GM18508 (cell line): ENCODE measurements around the gene PHF12.
"Not testable (repeated sequence)": the region's sequence is repeated elsewhere in the genome, so short reads cannot be mapped to it uniquely, and the experiment has no call there.

Experiments
- ATAC-seq: cut with Tn5 transposase; IDR thresholded peaks from one replicate; pipeline ENCODE4 v1.9.1; 2021; ENCODE audit warnings: moderate number of reproducible peaks; ENCODE audit not compliant: insufficient read depth, unreplicated experiment

Gene PHF12

DNA sequence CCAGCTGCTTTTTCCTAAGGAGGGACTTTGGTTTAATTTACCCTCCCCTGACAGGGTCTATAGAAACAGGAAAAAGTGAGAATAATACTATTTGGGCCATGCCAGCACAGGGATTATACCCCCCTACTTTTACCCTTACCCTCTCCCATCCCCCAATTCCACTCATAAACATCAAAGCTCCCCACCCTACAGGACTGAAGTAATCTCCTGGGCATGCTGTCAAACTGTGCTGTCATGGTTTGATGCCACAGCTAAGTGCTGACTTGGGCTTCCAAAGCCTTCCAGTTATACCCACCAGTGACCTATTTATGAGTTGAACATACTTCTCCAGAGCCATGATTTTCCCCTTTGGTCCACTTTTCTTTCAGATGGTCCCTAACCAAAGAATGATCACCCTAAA is 12.8 kb downstream of the PHF12 start:
- no peak for ATAC-seq

DNA sequence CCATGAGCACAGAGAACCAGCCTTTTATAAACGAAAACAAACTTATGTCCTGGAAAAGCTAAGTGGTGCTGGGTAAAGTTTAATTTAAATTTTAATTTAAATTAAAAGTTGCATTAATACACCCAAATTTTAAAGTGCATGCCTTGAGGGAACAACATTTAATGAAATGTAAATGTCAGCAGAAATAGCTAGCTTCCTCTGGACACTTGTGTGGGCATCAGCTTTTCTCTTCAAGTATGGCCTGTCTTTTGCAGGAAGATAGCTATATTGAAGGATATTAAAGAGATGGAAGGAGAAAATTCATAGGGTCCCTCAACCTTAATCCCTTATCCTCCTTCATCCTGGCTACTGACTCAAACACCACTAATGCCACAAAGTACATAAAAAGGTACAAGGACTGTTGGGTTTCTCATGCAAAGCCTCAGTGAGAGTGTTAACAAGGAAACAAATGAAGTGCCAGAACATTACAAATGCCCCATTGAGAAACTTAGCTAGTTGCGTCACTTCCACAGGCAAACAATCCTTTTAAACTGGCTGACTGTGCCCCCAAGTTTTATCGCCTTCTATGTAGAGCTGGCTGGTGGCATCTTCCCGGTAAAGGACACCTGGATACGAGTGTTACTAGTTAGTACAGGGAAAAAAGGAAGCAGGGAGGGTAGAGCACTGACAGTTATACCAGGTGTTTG is 14.1 kb downstream of the PHF12 start:
- ATAC-seq = no peak

DNA sequence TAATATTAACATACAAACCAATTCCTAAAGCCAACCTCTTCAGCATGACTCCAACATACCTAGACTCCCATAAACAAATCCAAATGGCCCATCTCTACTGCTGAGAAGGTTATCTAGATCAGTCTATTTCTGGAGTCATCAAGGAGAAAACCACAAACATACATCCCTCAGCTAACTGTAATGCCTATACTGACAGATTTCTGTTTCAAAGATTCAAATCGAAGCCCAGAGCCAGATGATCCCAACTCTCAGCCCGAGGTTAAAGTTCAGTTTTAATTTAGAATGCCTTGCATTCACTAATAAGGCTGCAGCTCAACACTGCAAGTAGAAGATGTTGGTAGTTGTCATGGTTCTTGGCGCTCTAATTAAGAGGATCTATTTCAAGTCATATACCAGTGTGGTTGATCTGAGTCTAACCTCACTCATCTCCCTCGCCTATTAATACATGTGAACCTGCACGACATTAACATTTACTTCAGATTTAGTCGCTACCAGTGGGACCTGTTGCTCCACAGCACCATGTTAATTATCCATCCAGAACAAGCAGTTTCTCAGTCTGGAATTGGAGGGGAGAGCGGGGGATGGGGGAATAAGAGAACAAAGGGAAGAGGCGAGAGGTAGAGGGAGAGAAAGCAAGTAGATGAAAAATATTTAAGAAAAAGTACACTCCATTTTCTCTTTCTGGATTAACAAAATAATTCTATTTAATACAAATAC is 15.4 kb downstream of the PHF12 start:
- ATAC-seq = no peak

DNA sequence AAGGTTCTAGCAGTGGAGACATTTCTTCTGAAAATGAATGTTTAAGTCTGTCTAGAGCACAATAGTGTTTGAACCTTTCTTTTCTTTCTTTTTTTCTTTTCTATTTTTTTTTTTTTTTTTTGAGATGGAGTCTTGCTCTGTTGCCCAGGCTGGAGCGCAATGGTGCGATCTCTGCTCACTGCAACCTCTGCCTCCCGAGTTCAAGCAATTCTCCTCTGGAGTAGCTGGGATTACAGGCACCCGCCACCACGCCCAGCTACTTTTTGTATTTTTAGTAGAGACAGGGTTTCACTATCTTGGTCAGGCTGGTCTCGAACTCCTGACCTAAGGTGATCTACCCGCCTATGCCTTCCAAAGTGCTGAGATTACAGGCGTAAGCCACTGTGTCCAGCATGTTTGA is 16.8 kb downstream of the PHF12 start:
- ATAC-seq = not testable (repeated sequence)

DNA sequence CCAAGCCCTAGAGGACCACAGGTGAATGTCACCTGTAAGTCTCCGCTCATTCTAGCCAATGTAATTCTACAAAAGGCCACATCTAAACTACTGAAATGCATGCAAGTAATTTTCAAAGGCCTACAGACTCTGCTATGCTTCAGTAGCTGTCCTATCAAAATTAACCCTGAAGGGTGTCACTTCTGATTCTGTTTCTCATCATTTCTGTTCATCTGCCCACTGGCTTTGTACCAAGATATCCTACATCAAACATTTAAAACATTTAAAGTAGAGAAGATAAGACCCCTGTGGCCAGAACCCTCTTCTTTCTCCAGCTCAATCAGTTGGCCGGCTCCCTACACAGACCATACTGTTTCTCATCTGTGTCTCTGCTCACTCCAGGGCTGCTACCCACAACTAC is 21.5 kb downstream of the PHF12 start:
- ATAC-seq = no peak

DNA sequence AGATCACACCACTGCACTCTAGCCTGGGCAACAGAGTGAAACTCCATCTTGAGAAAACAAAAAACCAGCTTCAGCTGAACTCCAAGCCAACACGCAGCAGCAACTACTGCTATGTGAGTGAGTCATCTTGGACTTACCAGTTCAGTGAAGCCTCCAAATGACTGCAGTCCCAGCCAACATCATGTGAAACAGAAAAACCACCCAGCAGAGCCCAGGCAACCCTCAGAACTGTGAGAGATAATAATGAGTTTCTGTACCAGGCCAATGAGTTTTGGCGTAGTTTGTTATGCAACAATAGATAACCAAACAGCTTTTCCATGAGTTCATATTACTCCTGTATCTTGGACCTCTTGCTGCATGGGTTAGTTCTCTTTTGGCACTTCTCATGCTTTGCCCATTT is 23.3 kb downstream of the PHF12 start:
- no peak for ATAC-seq

DNA sequence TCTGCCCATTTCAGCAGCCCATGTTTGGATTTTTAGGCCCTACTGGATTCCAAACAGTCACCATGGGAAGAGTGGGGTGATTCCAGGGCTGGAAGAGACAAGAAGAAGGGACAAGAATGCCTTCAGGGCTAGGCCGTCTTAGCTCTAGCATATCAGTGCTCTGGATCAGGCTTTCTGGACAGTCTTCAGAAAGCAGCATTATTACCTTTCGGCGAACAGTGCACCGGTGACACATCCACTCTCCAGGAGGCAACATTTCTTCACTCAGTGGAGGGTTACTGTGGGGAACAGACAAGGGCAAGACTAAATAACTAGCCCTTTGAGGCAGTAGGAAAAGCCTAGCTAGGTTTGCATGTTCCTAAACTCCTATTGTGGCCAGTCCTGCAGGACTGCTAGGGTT is 24.5 kb downstream of the PHF12 start:
- ATAC-seq = no peak

DNA sequence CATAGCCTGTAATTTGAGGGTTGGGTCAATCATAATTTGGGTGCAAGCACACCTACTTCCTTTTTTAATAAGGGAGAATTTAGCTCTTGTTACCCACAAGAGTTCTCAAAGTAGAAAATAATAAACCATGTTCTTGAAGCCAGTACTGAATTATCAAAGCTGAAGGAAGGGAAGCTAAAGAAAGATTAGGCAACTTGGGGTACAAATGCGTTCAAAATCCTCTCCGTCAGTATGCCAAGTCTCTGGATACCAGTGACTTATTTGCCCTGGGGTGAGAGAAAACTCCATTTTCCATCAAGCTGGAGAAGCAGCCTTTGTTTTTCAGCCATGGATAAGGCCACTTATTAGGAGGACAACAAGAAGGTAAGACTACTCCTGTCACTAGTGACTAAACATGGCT is 25.0 kb downstream of the PHF12 start:
- no peak for ATAC-seq

DNA sequence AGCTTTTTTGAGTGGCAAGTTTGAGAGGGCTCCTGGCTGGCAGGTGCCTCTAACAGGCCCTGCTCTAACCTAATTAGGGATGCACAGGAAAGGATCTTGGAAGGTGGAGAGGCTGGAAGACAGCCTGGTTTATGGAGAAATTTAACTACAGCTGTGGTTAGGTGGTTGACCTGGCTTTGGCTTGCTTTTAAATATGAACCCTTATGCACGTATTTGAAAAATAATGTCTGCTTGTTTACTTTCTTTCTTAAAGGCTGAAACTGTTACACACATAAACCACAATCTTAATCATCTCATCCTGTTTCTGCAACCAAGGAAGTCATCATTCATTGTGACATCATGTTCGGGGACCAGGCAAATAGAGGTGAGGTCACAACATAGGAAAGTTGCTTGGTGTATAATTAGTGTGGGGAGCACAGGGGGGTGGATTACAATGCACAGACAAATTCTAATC is 25.4 kb downstream of the PHF12 start:
- no peak for ATAC-seq

DNA sequence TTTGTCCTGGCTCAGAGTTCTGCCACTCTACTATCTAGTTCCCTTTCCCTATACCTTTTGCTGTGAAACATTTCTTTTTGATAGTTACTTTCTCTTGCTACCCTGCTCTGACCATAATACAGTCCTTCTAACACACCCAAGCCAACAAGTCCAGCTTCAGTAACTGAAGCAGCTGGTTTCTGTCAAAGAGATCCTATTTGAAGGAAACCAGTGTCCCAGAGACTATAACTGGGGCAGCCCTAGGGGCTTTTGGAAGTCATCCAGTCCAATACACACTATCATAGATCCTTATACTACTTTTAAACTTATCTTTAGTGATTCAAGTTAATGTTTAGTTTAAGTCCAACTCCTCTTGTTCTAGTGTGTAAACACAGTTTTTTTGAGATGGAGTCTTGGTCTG is 31.1 kb downstream of the PHF12 start:
- no peak for ATAC-seq

DNA sequence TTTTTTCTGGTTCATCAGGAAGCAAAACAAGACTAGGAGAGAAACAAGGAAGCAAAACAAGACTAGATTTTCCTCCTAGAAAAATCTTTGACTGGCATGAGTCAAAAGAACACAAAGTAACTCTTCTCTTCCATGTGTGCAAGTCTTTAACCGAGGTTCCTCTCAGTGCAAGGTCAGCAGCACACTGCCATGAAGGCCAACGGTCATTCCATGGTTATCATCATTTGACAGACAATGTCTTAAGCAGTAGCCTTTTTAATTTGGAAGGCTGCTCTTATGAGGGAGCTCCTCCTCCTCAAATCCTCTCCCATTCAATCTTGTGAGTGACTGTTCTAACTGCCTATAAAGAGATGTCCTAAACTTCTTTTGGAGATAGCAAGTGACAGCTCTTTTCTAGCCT is 33.0 kb downstream of the PHF12 start:
- ATAC-seq = no peak

DNA sequence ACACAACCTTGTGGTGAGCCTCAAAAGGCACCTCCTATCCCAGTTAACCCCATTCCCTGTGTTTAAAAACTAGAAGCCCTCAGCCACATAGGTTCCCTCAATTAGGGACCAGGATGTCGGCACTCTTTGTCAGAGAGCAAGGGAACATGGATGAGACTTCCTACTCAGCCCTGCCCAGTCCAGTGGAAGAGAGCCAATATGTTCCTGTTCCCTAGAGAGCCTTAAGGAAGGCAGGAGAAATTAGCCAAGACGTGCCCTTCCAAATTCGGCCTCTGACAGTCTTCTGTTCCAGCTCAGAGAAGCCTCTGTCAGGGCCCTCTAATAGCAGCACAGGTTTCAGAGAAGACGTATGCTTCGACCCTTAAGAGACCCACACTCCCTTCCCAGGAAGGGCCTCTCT is 33.9 kb downstream of the PHF12 start:
- no peak for ATAC-seq

DNA sequence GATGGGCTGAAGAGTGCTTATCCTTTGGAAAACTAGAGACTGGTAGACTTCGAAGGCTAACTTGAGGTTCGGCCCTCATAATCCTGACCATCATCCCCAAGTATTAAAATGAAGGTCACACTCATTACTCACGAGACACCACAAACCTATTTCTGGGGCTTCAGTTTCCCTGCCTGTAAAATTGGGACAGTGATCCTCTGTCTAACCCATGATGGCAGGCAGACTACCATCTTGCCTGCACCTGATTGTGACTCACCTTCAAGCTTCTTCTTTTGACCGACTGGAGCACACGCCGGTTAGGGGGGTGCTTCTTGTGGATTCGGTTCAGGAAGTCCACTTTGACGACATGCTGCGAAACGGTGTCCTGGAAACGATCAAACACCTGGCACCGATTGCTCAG is 34.3 kb downstream of the PHF12 start:
- no peak for ATAC-seq

DNA sequence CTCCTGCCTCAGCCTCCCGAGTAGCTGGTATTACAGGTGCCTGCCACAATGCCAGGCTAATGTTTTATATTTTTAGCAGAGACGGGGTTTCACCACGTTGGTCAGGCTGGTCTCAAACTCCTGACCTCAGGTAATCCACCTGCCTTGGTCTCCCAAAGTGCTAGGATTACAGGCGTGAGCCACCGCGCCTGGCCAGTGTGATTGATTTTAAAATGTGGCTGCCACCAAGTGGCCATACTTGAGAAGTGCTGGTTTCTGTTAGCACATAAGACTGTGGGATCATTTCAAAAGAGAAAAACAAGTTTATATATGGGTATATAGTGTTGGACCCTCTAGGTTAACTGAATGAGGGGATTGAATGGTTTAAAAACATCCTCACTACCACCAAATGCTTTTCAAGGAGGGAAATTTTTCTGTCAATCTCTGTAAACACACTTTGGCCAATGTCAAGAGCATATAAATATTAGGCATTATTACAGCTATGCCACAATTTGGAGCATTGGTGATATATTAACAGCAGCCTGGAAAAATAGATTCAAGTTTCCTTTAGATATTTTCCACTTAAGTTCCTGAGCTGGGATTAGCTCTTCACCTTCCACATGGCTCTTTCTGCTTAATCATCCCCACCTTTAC is 34.9 kb downstream of the PHF12 start:
- ATAC-seq = no peak

DNA sequence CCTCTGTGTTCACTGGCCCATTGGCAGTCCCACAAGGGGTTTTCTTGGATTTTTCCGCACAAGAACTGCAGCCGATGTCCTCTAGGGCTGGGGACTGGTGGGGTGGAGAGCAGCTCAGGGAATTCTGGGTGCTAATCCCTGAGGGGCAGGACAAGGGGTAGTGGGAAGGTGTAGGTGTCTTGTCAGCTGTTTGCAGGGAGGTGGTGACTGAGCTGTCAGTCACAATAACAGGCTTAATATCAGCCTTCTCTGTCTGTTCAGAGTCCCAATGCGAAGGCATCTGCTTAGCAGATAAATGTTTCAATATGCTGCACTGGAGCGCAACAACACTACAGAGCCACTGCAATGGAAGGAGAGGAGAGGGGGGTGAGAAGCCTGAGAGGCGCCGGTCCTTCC is 38.4 kb downstream of the PHF12 start:
- ATAC-seq = no peak

DNA sequence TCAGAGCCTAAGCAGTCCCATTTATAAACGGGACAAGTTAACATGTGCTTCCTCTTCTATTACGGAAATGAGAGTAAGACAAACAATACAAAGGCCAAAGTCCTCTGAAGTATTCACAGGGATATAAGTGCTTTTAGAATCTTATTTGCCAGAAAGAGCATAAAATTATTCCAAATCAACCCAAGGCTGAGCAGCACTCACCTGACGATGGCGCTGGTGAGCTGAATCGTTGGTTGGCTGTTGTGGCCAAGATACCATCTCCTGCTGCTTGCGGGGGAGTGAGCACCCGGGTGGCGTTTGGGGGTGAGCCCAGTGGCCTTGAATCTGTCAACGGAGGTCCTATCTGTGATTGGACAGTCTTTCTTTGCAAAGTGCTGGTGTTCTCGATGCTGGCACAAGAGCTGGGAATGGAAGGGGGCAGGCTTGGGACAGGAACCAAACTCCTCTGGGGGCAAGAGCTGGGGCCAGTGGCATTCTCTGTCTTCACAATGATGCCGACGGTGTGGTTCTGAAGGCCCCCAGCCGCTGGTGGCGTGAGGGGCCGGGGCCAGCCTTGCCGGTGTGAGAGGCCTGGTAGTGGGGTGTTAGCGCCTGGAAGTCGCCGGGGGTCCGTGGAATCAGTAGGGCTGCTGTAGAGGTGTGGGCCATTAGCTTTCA is 38.9 kb downstream of the PHF12 start:
- no peak for ATAC-seq

DNA sequence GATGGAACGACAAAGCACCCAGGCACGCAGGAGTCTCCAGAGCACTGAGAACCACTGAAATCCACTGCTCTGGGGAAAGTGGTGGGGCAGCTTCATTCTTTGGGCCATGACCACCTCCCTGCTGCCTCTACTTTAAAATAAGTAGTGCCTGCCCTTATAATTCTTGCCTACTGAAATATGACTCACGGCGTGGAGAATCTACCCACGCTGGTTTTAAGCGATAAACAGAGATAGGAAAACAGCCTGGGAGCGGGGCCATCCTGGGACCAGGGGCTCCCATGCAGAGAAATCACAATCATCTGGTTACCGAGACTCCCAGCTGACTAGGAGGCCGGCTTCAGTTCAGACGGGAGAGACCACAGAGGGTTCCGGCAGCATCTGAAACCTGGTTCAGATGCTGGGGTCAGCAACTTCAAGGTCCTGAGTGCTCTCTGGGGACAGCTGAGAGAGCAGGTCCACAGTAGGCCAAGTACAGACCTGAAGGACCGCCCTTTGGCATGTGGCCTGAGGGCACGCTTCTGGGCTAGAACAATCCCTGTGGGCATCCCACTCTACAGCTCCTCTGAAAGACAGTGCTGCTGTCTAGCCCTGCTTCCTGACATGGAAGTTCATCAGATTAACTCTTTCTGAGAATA is 39.8 kb downstream of the PHF12 start:
- no peak for ATAC-seq

DNA sequence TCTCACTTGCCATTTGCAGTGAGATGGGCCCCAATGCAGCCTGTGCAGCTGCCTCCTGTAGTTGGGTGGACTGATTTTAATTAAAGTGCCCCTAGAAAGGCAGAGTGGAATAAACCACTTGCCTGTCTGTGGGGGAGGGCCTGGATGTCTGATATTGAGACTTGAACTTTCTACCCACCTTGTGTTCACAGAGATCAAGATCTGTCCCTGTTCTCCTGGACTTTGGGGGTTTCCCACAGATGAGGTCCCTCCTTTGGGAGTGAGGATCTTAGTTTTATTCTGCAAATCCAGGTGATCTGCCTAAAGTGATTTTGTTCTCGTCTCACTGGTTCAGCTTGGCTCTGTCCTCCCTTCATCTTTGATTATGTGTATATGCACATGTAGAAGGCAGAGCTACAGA is 40.8 kb downstream of the PHF12 start:
- no peak for ATAC-seq

DNA sequence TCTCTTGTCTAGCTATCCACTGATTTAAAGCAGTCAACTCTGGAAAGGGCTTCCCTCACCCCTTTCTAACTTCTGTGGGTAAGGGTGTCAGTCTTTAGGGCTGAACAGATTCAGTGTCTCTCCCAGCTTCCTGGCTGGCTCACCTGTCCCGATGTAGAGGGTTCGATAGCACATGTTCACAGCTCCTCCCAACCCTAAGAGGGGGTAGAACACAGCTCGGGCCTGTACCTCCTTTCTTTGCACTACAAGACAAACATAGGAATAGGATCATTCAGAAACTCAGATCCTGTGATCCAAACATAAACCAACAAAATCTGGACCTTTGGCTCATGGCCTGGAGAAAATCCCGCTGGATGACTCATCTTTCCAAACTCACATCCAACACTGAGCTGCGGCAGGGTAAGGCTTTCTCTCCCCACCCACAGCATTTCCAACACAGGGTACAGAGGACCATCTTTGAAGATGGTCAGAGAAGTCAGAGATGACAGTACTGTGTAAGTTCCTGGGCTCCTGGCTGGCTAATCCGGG is 42.6 kb downstream of the PHF12 start:
- no peak for ATAC-seq

DNA sequence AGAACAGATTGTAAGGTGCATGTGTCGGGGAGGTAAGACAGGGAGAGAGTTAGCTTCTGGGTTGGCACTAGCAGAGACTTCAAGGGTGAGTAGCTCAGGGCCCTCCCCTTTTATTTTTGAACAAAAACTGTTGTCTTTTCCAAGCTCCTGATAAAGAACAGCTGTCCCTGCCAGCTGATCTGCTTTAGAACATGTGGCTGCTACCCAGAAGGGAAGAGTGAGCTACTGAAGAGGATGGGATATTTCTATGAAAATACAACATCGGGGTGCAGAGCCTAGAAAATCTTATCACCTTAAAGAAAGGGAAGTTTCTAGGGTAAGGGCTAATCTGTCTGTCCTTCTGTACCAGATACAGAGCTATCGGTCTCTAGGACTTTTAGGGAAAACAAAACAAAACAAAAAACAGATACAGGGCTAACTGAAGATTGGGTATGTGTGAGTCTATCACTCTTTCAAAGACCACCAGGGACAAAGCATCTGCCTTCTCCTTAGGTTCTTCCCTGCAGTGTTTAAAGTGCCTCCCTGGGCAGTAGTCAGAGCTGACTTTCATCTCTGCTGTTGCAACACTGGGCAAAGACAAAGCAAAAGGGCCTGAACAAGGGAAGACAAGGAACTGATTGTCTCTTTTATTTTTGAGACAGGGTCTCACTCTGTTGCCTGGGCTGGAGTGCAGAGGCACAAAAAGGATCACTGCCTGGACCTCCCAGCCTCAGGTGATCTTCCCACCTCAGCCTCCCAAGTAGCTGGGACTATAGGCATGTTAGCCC is 43.4 kb downstream of the PHF12 start:
- ATAC-seq = no peak
